NCI-H510A (cell line): ENCODE data around the gene SRD5A1.

Source experiments
- DNase-seq: peaks from one replicate; lab custom pipeline; 2025; lab: John Stamatoyannopoulos, UW

SRD5A1 gene

GRCh38 chr5:6632888-6633468 is at the start of gene SRD5A1, which contains the start of gene NSUN2:
TSS of gene SRD5A1 (plus strand) at chr5:6633440. CDS start at chr5:6633577, 137 bp downstream.
TSS of gene NSUN2 (minus strand) at chr5:6633044. CDS start at chr5:6632979, 65 bp downstream.
- DNase-seq: peak; percentile 61

- DNase-seq: no peak
Measured at GRCh38 chr5:6584101-6584645, 49.1 kb upstream of the SRD5A1 start.

GRCh38 chr5:6584727-6585126 is 48.5 kb upstream of the SRD5A1 start:
- no peak for DNase-seq

GRCh38 chr5:6585168-6585567 is 48.1 kb upstream of the SRD5A1 start:
- DNase-seq: no peak

- DNase-seq: no peak
Measured at GRCh38 chr5:6585939-6586646, 47.1 kb upstream of the SRD5A1 start.

- DNase-seq: no peak
Measured at GRCh38 chr5:6586647-6587042, 46.6 kb upstream of the SRD5A1 start.

GRCh38 chr5:6587171-6587570 is 46.1 kb upstream of the SRD5A1 start:
- no peak for DNase-seq

- DNase-seq: no peak
Measured at GRCh38 chr5:6590581-6590980, 42.7 kb upstream of the SRD5A1 start.

- no peak for DNase-seq
Measured at GRCh38 chr5:6591671-6592288, 41.5 kb upstream of the SRD5A1 start.

- DNase-seq: no peak
Measured at GRCh38 chr5:6592601-6593000, 40.6 kb upstream of the SRD5A1 start.

GRCh38 chr5:6593148-6594016 is 39.9 kb upstream of the SRD5A1 start:
- DNase-seq: no peak

- DNase-seq: no peak
Measured at GRCh38 chr5:6594066-6594465, 39.2 kb upstream of the SRD5A1 start.

GRCh38 chr5:6595405-6595804 is 37.8 kb upstream of the SRD5A1 start:
- no peak for DNase-seq

- DNase-seq: no peak
Measured at GRCh38 chr5:6596388-6596787, 36.9 kb upstream of the SRD5A1 start.

GRCh38 chr5:6597557-6597956 is 35.7 kb upstream of the SRD5A1 start:
- no peak for DNase-seq

GRCh38 chr5:6598351-6598900 is 34.8 kb upstream of the SRD5A1 start:
- no peak for DNase-seq

GRCh38 chr5:6599739-6600138 is 33.5 kb upstream of the SRD5A1 start:
- no peak for DNase-seq

GRCh38 chr5:6601271-6601670 is 32.0 kb upstream of the SRD5A1 start:
- no peak for DNase-seq

- DNase-seq: no peak
Measured at GRCh38 chr5:6601816-6602215, 31.4 kb upstream of the SRD5A1 start.

GRCh38 chr5:6602441-6602840 is 30.8 kb upstream of the SRD5A1 start:
- DNase-seq: no peak

- DNase-seq: no peak
Measured at GRCh38 chr5:6603643-6604042, 29.6 kb upstream of the SRD5A1 start.

- DNase-seq: no peak
Measured at GRCh38 chr5:6604341-6604740, 28.9 kb upstream of the SRD5A1 start.
